Measurements from ENCODE around the gene TAOK1. TPM values are rescaled to one million over a fixed set of nuclear protein-coding genes. Genes with fewer than 3 reads are reported as not detected.

Gene TAOK1
- total RNA-seq, 2 donors from 2014 or later = 21.0 to 34.9 TPM

- intact Hi-C loops (cut with DNase I) = no loop called here
- Histone ChIP-seq H3K4me3 (no peak overlapping the region), H3K9me3 (no peaks in the 10 kb centered on the region)
Measured at GRCh38 chr17:29400818-29401217, 10.7 kb downstream of the TAOK1 start.

GRCh38 chr17:29401258-29401657, 11.1 kb downstream of the TAOK1 start:
- TF ChIP-seq POLR2A (IDR thresholded peaks at IDR 0.05) = no peak
- no peak for TF ChIP-seq CTCF (IDR thresholded peaks at IDR 0.05)
- Histone ChIP-seq H3K4me3 (no peak overlapping the region), H3K9me3 (no peaks in the 10 kb centered on the region), H3K27ac (no peak overlapping the region), H3K4me1 (no peaks in the 10 kb centered on the region), H3K36me3 (replicated peaks in 1 of 2; ENCODE audit: insufficient read depth in 1 of 2, low read depth in 2 of 2) (no peaks in the 10 kb centered on the region), H3K27me3 (no peaks in the 10 kb centered on the region)
- intact Hi-C loops (cut with DNase I) = no loop called here
- ATAC-seq (no peak), DNase-seq (no peak)
- 89 to 98% methylated on average over 4 of the region's 4 CpGs for WGBS, 2 donors

More at GRCh38 chr17:29400818-29401217, 10.7 kb downstream of the TAOK1 start:
- no peaks in the 10 kb centered on the region for H3K27me3 ChIP-seq
- TF ChIP-seq POLR2A (IDR thresholded peaks at IDR 0.05) (no peak), CTCF (IDR thresholded peaks at IDR 0.05) (no peak)
- no peaks in the 10 kb centered on the region for H3K36me3 ChIP-seq (replicated peaks in 1 of 2; ENCODE audit: insufficient read depth in 1 of 2, low read depth in 2 of 2)
- 92 to 97% methylated on average over 4 of the region's 4 CpGs for WGBS, 2 donors
- DNase-seq = no peak
- H3K4me1 ChIP-seq = no peaks in the 10 kb centered on the region
- no peak overlapping the region for H3K27ac ChIP-seq
- ATAC-seq = no peak

GRCh38 chr17:29407856-29408255, 17.7 kb downstream of the TAOK1 start:
- intact Hi-C loops (cut with DNase I) = no loop called here
- ATAC-seq (no peak), DNase-seq (no peak)
- TF ChIP-seq POLR2A (IDR thresholded peaks at IDR 0.05) = no peak
- no peak for TF ChIP-seq CTCF (IDR thresholded peaks at IDR 0.05)
- no peaks in the 10 kb centered on the region for H3K9me3 ChIP-seq
- no peak overlapping the region for H3K27ac ChIP-seq
- 80 to 85% methylated on average over 2 of the region's 2 CpGs for WGBS, 2 donors
- H3K4me1 ChIP-seq = no peaks in the 10 kb centered on the region
- H3K4me3 ChIP-seq = no peak overlapping the region
- H3K27me3 ChIP-seq = no peaks in the 10 kb centered on the region
- H3K36me3 ChIP-seq (replicated peaks in 1 of 2; ENCODE audit: insufficient read depth in 1 of 2, low read depth in 2 of 2) = no peaks in the 10 kb centered on the region

GRCh38 chr17:29409963-29410362, 19.8 kb downstream of the TAOK1 start:
- ATAC-seq = no peak
- intact Hi-C loops (cut with DNase I) = no loop called here
- no peak overlapping the region for H3K27ac ChIP-seq
- no peak overlapping the region for H3K4me3 ChIP-seq
- TF ChIP-seq CTCF (IDR thresholded peaks at IDR 0.05) = no peak
- no peak for TF ChIP-seq POLR2A (IDR thresholded peaks at IDR 0.05)
- no peaks in the 10 kb centered on the region for H3K36me3 ChIP-seq (replicated peaks in 1 of 2; ENCODE audit: insufficient read depth in 1 of 2, low read depth in 2 of 2)
- no peaks in the 10 kb centered on the region for H3K27me3 ChIP-seq
- H3K4me1 ChIP-seq = no peaks in the 10 kb centered on the region
- 88% methylated on average over 6 of the region's 6 CpGs for WGBS, 2 donors
- DNase-seq = no peak
- H3K9me3 ChIP-seq = no peaks in the 10 kb centered on the region

- Histone ChIP-seq H3K36me3 (replicated peaks in 1 of 2; ENCODE audit: insufficient read depth in 1 of 2, low read depth in 2 of 2) (no peaks in the 10 kb centered on the region), H3K4me1 (no peaks in the 10 kb centered on the region), H3K27me3 (no peaks in the 10 kb centered on the region), H3K27ac (peak overlapping the region in 1 of 4 donors; percentile 1), H3K4me3 (no peak overlapping the region), H3K9me3 (no peaks in the 10 kb centered on the region)
- no peak for TF ChIP-seq CTCF (IDR thresholded peaks at IDR 0.05)
- TF ChIP-seq POLR2A (IDR thresholded peaks at IDR 0.05) = no peak
- DNase-seq = no peak
- intact Hi-C loops (cut with DNase I) = no loop called here
- 80 to 93% methylated on average over 7 of the region's 7 CpGs for WGBS, 2 donors
- ATAC-seq = no peak
Measured at GRCh38 chr17:29412780-29413565, 22.8 kb downstream of the TAOK1 start.
